Stimulated activated CD8-positive, alpha-beta memory T cell treated with anti-CD3 and anti-CD28 coated beads, Interleukin-4, amount 100 ng/mL, for 48 hours (primary cell): ENCODE results near the gene PTGDR.

ENCODE experiments used
- DNase-seq: peaks from one replicate; pipeline ENCODE4 v3.0.0-alpha.2; 2020

Gene PTGDR

GRCh38 chr14:52267501-52268278 lies at the start of gene PTGDR:
PTGDR (plus strand) TSS chr14:52267698; CDS start chr14:52267815, 117 bp downstream.
- DNase-seq = peak; percentile 54

- no peak for DNase-seq
Measured at GRCh38 chr14:52219488-52220084, 47.9 kb upstream of the PTGDR start.

DNA sequence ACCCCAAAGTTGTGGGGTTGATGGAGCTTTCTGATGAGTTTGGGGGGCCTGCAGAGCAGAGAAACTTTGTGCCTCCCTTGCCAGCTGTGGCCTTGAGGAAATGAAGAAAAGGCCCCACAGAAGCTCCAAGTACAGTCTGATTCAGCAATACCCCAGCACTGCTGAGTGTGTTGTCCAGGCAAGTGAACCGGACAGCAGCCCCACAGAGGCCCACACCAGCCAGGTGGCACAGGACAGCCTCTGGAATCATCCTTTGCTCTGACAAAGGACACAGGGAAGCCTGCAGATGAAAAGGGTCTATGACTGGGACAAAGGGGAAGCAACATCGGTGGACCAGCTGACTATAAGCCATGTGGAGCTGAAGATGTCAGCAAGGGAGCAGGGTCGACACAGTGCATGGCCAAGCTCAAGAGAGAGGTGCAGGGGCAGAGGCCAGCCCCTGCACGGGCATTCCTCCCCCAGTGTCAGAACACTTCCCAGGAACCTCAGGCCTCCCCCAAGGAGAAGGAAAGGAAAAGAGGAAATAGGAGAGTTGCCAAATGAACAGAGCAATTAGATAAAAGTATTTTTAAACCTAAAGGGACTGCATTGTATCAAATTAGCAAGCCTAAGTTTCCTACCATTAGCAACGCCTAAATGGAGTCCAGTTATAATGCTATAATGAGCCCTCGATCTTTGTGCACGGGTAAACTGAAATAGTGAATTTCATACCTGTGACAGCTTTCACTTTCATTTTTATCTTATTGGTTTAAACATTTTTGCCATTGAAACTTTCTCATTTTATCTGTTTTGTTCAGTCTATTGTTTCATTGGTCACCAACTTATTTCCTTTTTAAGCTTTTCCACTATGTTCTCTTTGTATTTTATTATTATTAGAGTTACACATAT lies 46.3 kb upstream of the PTGDR start:
- no peak for DNase-seq

DNA sequence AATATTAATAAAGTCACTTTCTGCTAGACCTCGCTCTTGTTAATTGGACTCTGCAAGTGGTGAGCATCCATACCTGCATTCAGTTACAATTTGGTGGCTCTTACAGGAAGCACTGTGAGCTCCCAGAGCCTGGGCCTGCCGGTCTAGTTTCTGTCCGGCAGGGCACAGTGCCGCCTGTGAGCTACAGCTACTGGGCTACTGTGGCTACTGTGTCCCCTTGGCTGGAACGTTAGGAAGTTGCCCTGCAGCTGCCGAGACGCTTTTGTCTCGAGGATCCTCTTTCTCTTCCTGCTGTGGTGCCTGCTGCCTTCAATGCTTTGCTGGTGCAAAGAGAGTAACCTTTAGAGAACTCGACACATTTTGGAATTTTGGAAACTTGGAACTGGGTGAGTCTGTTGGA lies 44.6 kb upstream of the PTGDR start:
- no peak for DNase-seq

- DNase-seq = no peak
Measured at GRCh38 chr14:52227619-52228222, 39.8 kb upstream of the PTGDR start.

GRCh38 chr14:52233693-52234092 lies 33.8 kb upstream of the PTGDR start:
- DNase-seq = no peak

DNA sequence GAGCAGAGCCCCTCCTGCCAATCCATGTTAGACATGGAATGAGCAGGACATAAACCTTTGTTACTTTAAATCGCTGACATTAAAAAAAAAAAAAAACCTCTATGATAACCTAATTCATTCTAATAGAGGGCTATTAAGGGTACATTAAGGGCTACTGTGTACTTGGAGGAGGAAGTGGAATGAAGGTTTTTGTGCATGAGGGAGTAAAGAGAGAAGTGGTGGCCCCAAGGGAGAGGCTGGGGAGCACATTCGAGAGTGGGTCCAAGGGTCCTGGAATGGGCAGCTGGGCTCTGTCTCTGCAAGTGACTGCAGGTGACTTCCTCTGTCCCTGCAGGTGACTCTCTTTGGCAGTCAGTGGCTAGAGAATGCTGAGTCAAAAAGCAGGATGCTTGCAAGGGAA lies 32.1 kb upstream of the PTGDR start:
- DNase-seq = no peak

- DNase-seq = no peak
Measured at GRCh38 chr14:52235866-52236510, 31.5 kb upstream of the PTGDR start.

DNA sequence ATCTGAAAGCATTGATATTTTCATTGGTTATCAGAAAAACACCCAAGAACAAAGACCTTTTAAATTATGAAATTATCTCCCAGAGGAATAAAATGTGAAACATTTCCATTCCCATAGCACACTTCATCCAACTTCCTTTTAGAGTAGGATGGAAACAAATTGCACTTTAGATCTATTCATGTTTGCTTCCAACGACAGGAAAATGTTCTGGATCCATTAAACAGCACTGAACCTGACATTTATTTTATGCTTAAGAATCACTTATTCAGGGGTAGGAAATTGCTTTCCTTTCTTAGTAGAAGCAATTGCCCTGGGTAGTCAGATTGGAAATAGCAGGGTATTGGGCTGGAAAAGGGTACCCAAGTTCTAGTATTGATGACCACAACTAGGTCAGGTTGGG lies 28.8 kb upstream of the PTGDR start:
- DNase-seq = no peak

DNA sequence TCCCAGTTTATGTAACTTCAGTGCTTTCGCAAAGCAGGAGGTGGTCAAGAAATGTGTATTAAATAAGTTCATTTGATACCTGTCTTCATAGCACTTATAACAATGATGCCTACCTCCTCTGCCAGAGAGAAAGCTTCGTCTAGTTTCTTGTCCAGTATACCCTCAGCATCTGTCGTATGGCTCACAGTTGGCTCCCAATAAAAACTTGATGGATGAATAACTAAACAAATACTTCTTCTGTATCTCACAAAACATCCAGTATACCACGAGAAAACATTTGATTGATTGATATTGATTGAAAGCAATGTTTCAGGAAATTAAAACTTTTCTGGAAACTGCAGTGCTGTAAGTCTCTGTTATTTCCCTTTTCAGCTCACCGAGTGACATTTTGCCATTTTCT lies 26.9 kb upstream of the PTGDR start:
- DNase-seq = no peak

- no peak for DNase-seq
Measured at GRCh38 chr14:52241087-52241793, 26.3 kb upstream of the PTGDR start.

DNA sequence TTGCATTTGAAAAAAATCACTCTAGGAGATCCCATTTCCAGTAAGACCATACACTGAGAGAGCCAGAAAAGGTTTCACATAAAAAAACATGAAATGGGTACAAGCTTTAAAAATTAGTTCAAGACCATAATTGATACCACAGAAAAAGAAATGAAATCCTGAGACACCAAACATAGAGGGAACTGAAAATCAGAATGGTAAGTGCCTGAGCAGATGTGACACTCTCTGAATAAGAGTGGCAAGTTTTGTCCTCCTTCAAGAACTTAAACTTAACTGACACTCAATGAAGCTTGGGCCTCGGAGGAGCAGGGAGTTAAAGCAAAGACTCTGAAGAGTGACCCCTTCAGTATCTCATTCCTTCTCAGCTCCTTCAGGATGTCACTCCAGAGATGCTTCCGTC lies 23.2 kb upstream of the PTGDR start:
- DNase-seq = no peak

DNA sequence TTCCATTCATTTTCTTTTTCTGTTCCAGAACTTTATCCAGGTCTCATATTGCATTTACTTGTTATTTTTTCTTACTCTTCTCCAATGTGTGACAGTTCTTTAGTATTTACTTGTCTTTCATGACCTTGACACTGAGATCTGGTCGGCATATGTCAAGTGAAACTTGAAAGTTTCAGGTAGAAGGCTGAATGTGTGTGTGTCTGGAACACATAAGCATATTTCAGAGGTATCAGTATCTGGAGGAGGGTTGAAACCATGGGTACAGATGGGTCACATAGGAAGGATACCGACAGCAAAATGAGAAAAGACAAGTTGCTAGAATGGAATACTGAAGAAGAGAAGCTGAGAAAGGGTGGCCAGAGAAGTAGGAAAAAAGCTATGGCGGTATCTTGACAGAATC lies 22.5 kb upstream of the PTGDR start:
- DNase-seq = no peak

DNA sequence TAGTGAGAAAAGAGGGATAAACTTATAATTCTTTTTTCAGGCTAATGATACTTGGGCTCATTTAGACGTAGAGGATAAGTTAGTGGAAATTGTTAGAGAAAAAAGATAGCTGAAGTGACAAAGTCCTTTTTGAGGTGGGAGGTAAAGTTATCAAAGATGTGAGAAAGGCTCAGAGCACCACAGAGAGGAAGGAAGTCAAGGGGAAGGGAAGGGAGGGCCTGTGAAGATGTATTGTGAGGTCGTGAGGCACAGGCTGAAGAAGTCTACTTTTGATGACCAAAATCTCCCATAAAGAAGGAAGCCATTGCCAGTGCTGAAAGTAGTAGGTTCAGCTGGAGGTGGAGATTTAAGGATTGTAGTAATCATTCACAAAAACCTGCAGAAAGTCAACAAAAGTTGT lies 19.4 kb upstream of the PTGDR start:
- DNase-seq = no peak

DNA sequence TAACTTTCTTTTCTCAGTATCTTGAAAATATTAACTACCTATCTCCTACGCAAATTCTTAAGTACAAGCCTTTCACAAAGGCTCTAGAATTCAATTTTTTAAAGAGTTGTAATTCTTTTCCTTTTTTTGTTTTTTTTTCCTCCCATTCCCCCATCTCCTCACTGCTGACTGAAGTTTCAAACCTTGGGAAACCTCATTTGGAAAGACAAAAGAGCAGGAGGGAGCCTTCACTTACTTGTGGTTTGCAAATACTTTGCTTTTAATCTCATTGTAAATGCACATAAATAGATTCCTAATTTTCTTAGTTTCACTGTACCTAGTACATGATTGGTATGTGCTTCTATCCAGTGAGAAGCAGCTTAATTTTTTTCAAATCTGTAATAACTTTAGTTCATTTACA lies 15.8 kb upstream of the PTGDR start:
- no peak for DNase-seq

- DNase-seq = no peak
Measured at GRCh38 chr14:52253503-52253902, 14.0 kb upstream of the PTGDR start.

DNA sequence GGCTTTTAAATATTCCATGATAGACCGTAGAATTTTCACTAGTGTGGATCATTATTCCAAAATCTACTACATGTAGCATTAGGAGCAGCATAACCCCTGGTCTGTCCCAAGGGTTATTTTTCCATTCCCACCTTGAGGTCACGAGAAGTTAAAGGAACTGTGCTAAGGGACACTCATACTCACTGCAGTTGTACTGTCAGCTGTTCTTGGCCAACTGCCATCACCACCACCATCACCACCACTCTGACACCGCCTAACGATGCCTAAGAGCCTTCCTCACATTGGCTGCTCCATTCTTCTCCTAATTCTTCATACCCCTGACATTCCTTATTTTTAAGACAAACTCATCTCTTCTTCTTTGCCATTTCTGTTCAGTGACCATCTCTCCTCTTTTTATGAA lies 13.4 kb upstream of the PTGDR start:
- DNase-seq = no peak

DNA sequence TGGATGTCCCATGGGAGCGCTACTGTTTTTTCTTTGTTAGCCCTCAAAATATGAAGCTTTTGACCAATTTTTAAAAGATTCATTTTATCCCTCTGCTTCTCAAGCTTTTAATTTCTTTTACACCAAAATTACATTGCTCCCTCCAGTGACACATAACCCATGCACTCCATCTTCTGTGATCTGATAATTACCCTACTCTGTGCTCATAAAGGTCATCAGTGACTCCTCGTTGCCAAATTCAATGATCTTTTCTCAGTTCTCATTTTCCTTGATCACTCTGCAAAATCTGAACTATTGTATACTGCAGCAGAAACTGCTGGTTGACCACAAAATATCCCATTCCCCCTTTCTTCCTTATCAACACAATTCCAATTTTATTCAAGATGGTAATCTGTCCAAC lies 8.7 kb upstream of the PTGDR start:
- DNase-seq = no peak

DNA sequence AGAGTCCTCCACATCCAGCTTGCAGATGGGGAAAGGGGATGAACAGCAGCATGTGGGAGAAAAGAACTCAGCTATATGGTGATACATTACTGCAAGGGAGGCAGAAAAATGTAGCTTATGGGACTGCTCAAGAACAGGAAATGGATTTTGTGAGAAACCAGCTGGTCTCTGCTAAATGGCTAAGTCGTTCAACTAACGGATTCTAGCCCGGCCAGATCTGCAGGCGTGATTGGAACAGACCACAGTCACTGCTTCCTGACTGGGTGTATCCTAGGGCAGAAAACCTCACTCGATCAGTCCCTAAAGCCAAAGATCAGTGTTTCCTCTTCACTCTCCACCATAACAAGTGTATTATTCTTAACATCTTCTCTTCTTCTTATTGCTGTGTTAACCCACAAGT lies 8.1 kb upstream of the PTGDR start:
- DNase-seq = no peak

GRCh38 chr14:52262600-52262999 lies 4.9 kb upstream of the PTGDR start:
- no peak for DNase-seq

- no peak for DNase-seq
Measured at GRCh38 chr14:52263190-52263589, 4.3 kb upstream of the PTGDR start.

DNA sequence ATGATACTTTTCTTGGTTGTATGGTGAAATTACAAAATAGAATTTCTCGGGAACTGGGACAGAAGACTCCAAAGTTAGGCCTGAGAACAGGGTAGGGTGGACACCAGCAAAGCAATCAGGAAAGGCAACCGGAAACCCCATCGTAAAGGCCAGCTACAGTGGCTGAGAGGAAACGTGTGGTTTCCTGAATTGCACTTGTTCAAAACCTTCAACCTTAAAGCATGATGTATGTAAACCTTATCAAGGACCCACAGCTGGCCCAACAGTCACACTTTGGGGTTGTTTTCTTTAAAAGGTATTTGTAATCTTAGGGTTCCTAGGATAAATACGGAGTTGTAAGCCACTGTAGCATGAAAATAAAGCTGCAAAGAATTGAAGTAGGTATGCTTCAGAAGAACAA lies 2.2 kb upstream of the PTGDR start:
- no peak for DNase-seq
